ENCODE data around the gene ARSI. TPM values are rescaled to one million over a fixed set of nuclear protein-coding genes. Genes with fewer than 3 reads are reported as not detected.

ARSI gene
- total and polyA plus RNA-seq, 2 donors (not counting 1 experiment from before 2014, with no cell fraction given) = 5.9 to 12.5 TPM

- no peak overlapping the region for H3K27ac ChIP-seq (ENCODE audit: insufficient read depth, low read length)
- H4K20me1 ChIP-seq (ENCODE audit: control insufficient read depth, extremely low read depth, insufficient read depth, low read length) = no peaks in the 10 kb centered on the region
- H3K4me2 ChIP-seq (ENCODE audit: extremely low read depth, insufficient read depth, low read length) = no peak overlapping the region
- H3K9me3 ChIP-seq (ENCODE audit: control insufficient read depth, insufficient read depth, low read depth, low read length) = no peaks in the 10 kb centered on the region
- no peak for DNase-seq (ENCODE audit: low read depth in 2 of 2)
- H2AFZ ChIP-seq (ENCODE audit: low read length) = no peak overlapping the region
- H3K79me2 ChIP-seq (ENCODE audit: control insufficient read depth, insufficient read depth, low read length) = no peaks in the 10 kb centered on the region
- no peaks in the 10 kb centered on the region for H3K36me3 ChIP-seq (ENCODE audit: control insufficient read depth, insufficient read depth, low read length)
- no peak overlapping the region for H3K9ac ChIP-seq (ENCODE audit: insufficient read depth, low read length)
- H3K4me1 ChIP-seq (ENCODE audit: control insufficient read depth, extremely low read depth, insufficient read depth, low read length) = no peaks in the 10 kb centered on the region
- TF ChIP-seq EZH2 (IDR thresholded peaks at IDR 0.05; ENCODE audit: low read length, missing control alignments) (no peak), CTCF (conservative IDR thresholded peaks at IDR 0.05 in 1 of 2, IDR thresholded peaks at IDR 0.05 in 1 of 2; ENCODE audit: low read depth in 1 of 2, low read length in 2 of 2) (no peak)
- H3K27me3 ChIP-seq (ENCODE audit: control insufficient read depth, insufficient read depth, low read length) = peaks cover 2% of the 10 kb centered on the region
- H3K4me3 ChIP-seq (replicated peaks in 1 of 4; ENCODE audit: control extremely low read depth in 1 of 4, insufficient read depth in 1 of 4, low read depth in 3 of 4, low read length in 4 of 4) = no peak overlapping the region
These were observed 50.2 kb downstream of the ARSI start for GRCh38 chr5:150252489-150252888.

- Histone ChIP-seq H4K20me1 (ENCODE audit: control insufficient read depth, extremely low read depth, insufficient read depth, low read length) (no peaks in the 10 kb centered on the region), H3K9me3 (ENCODE audit: control insufficient read depth, insufficient read depth, low read depth, low read length) (no peaks in the 10 kb centered on the region), H3K4me3 (replicated peaks in 1 of 4; ENCODE audit: control extremely low read depth in 1 of 4, insufficient read depth in 1 of 4, low read depth in 3 of 4, low read length in 4 of 4) (no peak overlapping the region), H3K4me2 (ENCODE audit: extremely low read depth, insufficient read depth, low read length) (no peak overlapping the region), H3K79me2 (ENCODE audit: control insufficient read depth, insufficient read depth, low read length) (no peaks in the 10 kb centered on the region), H3K27me3 (ENCODE audit: control insufficient read depth, insufficient read depth, low read length) (peaks cover 2% of the 10 kb centered on the region), H3K36me3 (ENCODE audit: control insufficient read depth, insufficient read depth, low read length) (no peaks in the 10 kb centered on the region), H3K4me1 (ENCODE audit: control insufficient read depth, extremely low read depth, insufficient read depth, low read length) (no peaks in the 10 kb centered on the region), H3K9ac (ENCODE audit: insufficient read depth, low read length) (no peak overlapping the region), H2AFZ (ENCODE audit: low read length) (no peak overlapping the region), H3K27ac (ENCODE audit: insufficient read depth, low read length) (no peak overlapping the region)
- no peak for DNase-seq (ENCODE audit: low read depth in 2 of 2)
- TF ChIP-seq EZH2 (IDR thresholded peaks at IDR 0.05; ENCODE audit: low read length, missing control alignments) (no peak), CTCF (conservative IDR thresholded peaks at IDR 0.05 in 1 of 2, IDR thresholded peaks at IDR 0.05 in 1 of 2; ENCODE audit: low read depth in 1 of 2, low read length in 2 of 2) (no peak)
These were observed 51.2 kb downstream of the ARSI start for GRCh38 chr5:150251504-150251903.

GRCh38 chr5:150249744-150250143 lies 53.0 kb downstream of the ARSI start:
- Histone ChIP-seq H2AFZ (ENCODE audit: low read length) (no peak overlapping the region), H3K4me1 (ENCODE audit: control insufficient read depth, extremely low read depth, insufficient read depth, low read length) (peaks cover 12% of the 10 kb centered on the region), H3K9me3 (ENCODE audit: control insufficient read depth, insufficient read depth, low read depth, low read length) (no peaks in the 10 kb centered on the region), H3K36me3 (ENCODE audit: control insufficient read depth, insufficient read depth, low read length) (no peaks in the 10 kb centered on the region), H3K4me3 (replicated peaks in 1 of 4; ENCODE audit: control extremely low read depth in 1 of 4, insufficient read depth in 1 of 4, low read depth in 3 of 4, low read length in 4 of 4) (no peak overlapping the region), H3K27ac (ENCODE audit: insufficient read depth, low read length) (no peak overlapping the region), H4K20me1 (ENCODE audit: control insufficient read depth, extremely low read depth, insufficient read depth, low read length) (no peaks in the 10 kb centered on the region), H3K79me2 (ENCODE audit: control insufficient read depth, insufficient read depth, low read length) (no peaks in the 10 kb centered on the region), H3K4me2 (ENCODE audit: extremely low read depth, insufficient read depth, low read length) (no peak overlapping the region), H3K9ac (ENCODE audit: insufficient read depth, low read length) (no peak overlapping the region), H3K27me3 (ENCODE audit: control insufficient read depth, insufficient read depth, low read length) (peaks cover 2% of the 10 kb centered on the region)
- TF ChIP-seq EZH2 (IDR thresholded peaks at IDR 0.05; ENCODE audit: low read length, missing control alignments) = no peak
- no peak for TF ChIP-seq CTCF (conservative IDR thresholded peaks at IDR 0.05 in 1 of 2, IDR thresholded peaks at IDR 0.05 in 1 of 2; ENCODE audit: low read depth in 1 of 2, low read length in 2 of 2)
- DNase-seq (ENCODE audit: low read depth in 2 of 2) = no peak
